PC-3 (cell line): ENCODE data around the gene EHMT1. TPM values are rescaled to one million over a fixed set of nuclear protein-coding genes. Genes with fewer than 3 reads are reported as not detected.

Experiments used
- ATAC-seq: fragments of 200-7000 bp; cut with Tn5 transposase; 2 replicates; pipeline ENCODE4 v1.9.1; 2020; ENCODE audit warnings: mild to moderate bottlenecking, moderate library complexity
- BruUV-seq: library from RNA; stranded (reverse); fragments of 400-500 nt; replicated peaks from 2 replicates; lab custom pipeline; 2021; lab: Mats Ljungman, UMichigan
- CTCF ChIA-PET: fragments of 300-600 bp; sonication (Branson Sonifier 250); formaldehyde crosslinking; loops from one replicate; lab custom pipeline; 2022; ENCODE audit warnings: antibody characterized with exemption; lab: Charles Lee
- POLR2A ChIA-PET: fragments of 300-600 bp; sonication (Branson Sonifier 250); formaldehyde crosslinking; loops from one replicate; lab custom pipeline; 2022; ENCODE audit warnings: antibody characterized with exemption; ENCODE audit not compliant: unreplicated experiment; lab: Charles Lee
- DNase-seq: peaks from one replicate; pipeline ENCODE4 v3.0.0-alpha.2; 2015
- H2AFZ ChIP-seq: fragments of 300-600 bp; sonication (generic); 2 replicates; pipeline ENCODE4 v1.6.0; 2016; ENCODE audit warnings: antibody characterized with exemption, low read length
- H3F3A ChIP-seq: fragments of 300-600 bp; sonication (generic); one replicate; pipeline ENCODE4 v1.6.0; 2017; ENCODE audit warnings: antibody characterized with exemption, low read length, control low read depth, mild to moderate bottlenecking; ENCODE audit not compliant: unreplicated experiment
- H3K27ac ChIP-seq: fragments of 300-600 bp; sonication (generic); 2 replicates; pipeline ENCODE4 v1.5.1; 2016; ENCODE audit warnings: mild to moderate bottlenecking, low read length
- H3K27me3 ChIP-seq: fragments of 300-600 bp; sonication (generic); 2 replicates; pipeline ENCODE4 v1.6.1; 2016; ENCODE audit warnings: low read length, mixed read lengths
- H3K36me3 ChIP-seq: fragments of 300-600 bp; sonication (generic); 2 replicates; pipeline ENCODE4 v1.6.1; 2016; ENCODE audit warnings: low read depth, mixed run types, low read length, mixed read lengths
- H3K4me1 ChIP-seq: fragments of 300-600 bp; sonication (generic); 2 replicates; pipeline ENCODE4 v1.5.1; 2016; ENCODE audit warnings: low read length; ENCODE audit not compliant: insufficient read depth
- H3K4me2 ChIP-seq: fragments of 300-600 bp; sonication (generic); 2 replicates; pipeline ENCODE4 v1.6.0; 2016; ENCODE audit warnings: low read length
- H3K4me3 ChIP-seq: fragments of 300-600 bp; sonication (generic); 2 replicates; pipeline ENCODE4 v1.5.1; 2016; ENCODE audit warnings: mild to moderate bottlenecking, low read length, mixed read lengths
- H3K79me2 ChIP-seq: fragments of 300-600 bp; sonication (generic); 2 replicates; pipeline ENCODE4 v1.6.1; 2017; ENCODE audit warnings: low read length, mixed read lengths
- H3K9ac ChIP-seq: fragments of 300-600 bp; sonication (generic); 2 replicates; pipeline ENCODE4 v1.6.0; 2016; ENCODE audit warnings: mild to moderate bottlenecking, low read length
- H3K9me2 ChIP-seq: fragments of 300-600 bp; sonication (generic); replicated peaks from 2 replicates; pipeline ENCODE4 v1.6.1; 2016; ENCODE audit warnings: mixed run types, low read length, mixed read lengths
- H3K9me3 ChIP-seq: fragments of 300-600 bp; sonication (generic); 2 replicates; pipeline ENCODE4 v1.6.1; 2016; ENCODE audit warnings: low read length, mixed read lengths
- H4K20me1 ChIP-seq: fragments of 300-600 bp; sonication (generic); 2 replicates; pipeline ENCODE4 v1.6.1; 2016; ENCODE audit warnings: low read length, mixed read lengths
- CTCF ChIP-seq: fragments of 300-600 bp; sonication (generic); conservative IDR thresholded peaks from 2 replicates; pipeline ENCODE4 v1.5.1; 2017; ENCODE audit warnings: antibody characterized with exemption, low read depth, mild to moderate bottlenecking, low read length
- EZH2 ChIP-seq: fragments of 300-600 bp; sonication (generic); IDR thresholded peaks from one replicate; pipeline ENCODE4 v1.6.1; 2017; ENCODE audit warnings: antibody characterized with exemption, mild to moderate bottlenecking, low read length; ENCODE audit not compliant: unreplicated experiment
- EZH2phosphoT487 ChIP-seq: fragments of 300-600 bp; sonication (generic); IDR thresholded peaks from 2 replicates; pipeline ENCODE4 v1.6.1; 2018; ENCODE audit warnings: mild to moderate bottlenecking, antibody characterized with exemption, low read length, borderline replicate concordance
- intact Hi-C: fragments of 100-400 bp; cut with micrococcal nuclease; formaldehyde crosslinking; loops from 2 replicates; pipeline ENCODE4 v1.9.0; 2023
- total RNA-seq: library from RNA; depleted of rRNA; stranded (reverse); fragments of >200 nt; gene quantifications from 2 replicates; pipeline ENCODE4 v1.2.3, GENCODE V29; 2014

The EHMT1 gene
- total RNA-seq, 1 experiment from 2014 or later = 42.8 TPM

DNA sequence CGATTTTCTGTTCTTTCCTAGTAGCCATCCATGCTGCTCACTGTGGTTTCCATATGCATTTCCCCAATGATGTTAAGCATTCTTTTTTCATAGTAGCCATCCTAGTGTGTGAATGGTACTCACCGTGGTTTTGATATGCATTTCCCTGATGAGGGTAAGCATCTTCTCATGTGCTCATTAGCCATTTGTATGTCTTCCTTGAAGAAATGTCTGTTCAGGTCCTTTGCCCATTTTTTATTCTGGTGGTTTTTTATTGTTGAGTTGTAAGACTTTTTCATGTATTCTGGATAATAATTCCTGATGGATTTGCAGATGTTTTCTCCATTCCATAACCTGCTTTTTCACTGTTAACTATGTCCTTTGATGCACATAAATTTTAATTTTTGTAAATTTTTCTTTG is 108.0 kb downstream of the EHMT1 start:
- H3K36me3 ChIP-seq = peaks cover 10% of the 10 kb centered on the region
- H3K4me3 ChIP-seq = no peak overlapping the region
- no TSS peak for BruUV-seq
- no peak for TF ChIP-seq CTCF
- TF ChIP-seq EZH2phosphoT487 = no peak
- TF ChIP-seq EZH2 = no peak
- no peak for ATAC-seq
- H3K4me1 ChIP-seq = no peaks in the 10 kb centered on the region
- intact Hi-C loops = no loop called here
- peaks cover 22% of the 10 kb centered on the region for H3K79me2 ChIP-seq
- no peaks in the 10 kb centered on the region for H3K27me3 ChIP-seq
- H3K27ac ChIP-seq = no peak overlapping the region
- no peak overlapping the region for H2AFZ ChIP-seq
- POLR2A ChIA-PET = no interaction called here
- no peaks in the 10 kb centered on the region for H3K9me3 ChIP-seq
- no peak overlapping the region for H3K4me2 ChIP-seq
- H3K9ac ChIP-seq = no peak overlapping the region
- no peaks in the 10 kb centered on the region for H4K20me1 ChIP-seq
- no peak for DNase-seq
- CTCF ChIA-PET = no interaction called here
- no peaks in the 10 kb centered on the region for H3K9me2 ChIP-seq
- no peaks in the 10 kb centered on the region for H3F3A ChIP-seq

- no TSS peak for BruUV-seq
- no peak for ATAC-seq
- Histone ChIP-seq H3K79me2 (peaks cover 13% of the 10 kb centered on the region), H3K4me2 (no peak overlapping the region), H3K4me3 (no peak overlapping the region), H3F3A (no peaks in the 10 kb centered on the region), H3K9ac (no peak overlapping the region), H3K27me3 (no peaks in the 10 kb centered on the region), H3K9me2 (no peaks in the 10 kb centered on the region), H3K4me1 (no peaks in the 10 kb centered on the region), H3K9me3 (no peaks in the 10 kb centered on the region), H3K27ac (no peak overlapping the region), H3K36me3 (peaks cover 18% of the 10 kb centered on the region), H2AFZ (no peak overlapping the region), H4K20me1 (no peaks in the 10 kb centered on the region)
- no peak for TF ChIP-seq CTCF
- no peak for TF ChIP-seq EZH2
- no peak for TF ChIP-seq EZH2phosphoT487
- POLR2A ChIA-PET = no interaction called here
- no peak for DNase-seq
- intact Hi-C loops = no loop called here
- CTCF ChIA-PET = no interaction called here
Measured at GRCh38 chr9:137727716-137728115, 108.9 kb downstream of the EHMT1 start.

GRCh38 chr9:137728444-137729311 is 109.9 kb downstream of the EHMT1 start:
- BruUV-seq = no TSS peak
- Histone ChIP-seq H3K4me3 (no peak overlapping the region), H3K9me2 (no peaks in the 10 kb centered on the region), H3K27ac (no peak overlapping the region), H3K9me3 (no peaks in the 10 kb centered on the region), H3K27me3 (no peaks in the 10 kb centered on the region), H3K79me2 (peaks cover 10% of the 10 kb centered on the region), H3F3A (no peaks in the 10 kb centered on the region), H3K9ac (no peak overlapping the region), H3K4me2 (no peak overlapping the region), H3K36me3 (peaks cover 28% of the 10 kb centered on the region), H4K20me1 (no peaks in the 10 kb centered on the region), H2AFZ (no peak overlapping the region), H3K4me1 (no peaks in the 10 kb centered on the region)
- TF ChIP-seq EZH2 = no peak
- TF ChIP-seq CTCF = no peak
- no peak for TF ChIP-seq EZH2phosphoT487
- DNase-seq (no peak), ATAC-seq (no peak)
- CTCF ChIA-PET = no interaction called here
- intact Hi-C loops = no loop called here
- POLR2A ChIA-PET = no interaction called here
